Activated T-helper 17 cell treated with anti-CD3 and anti-CD28 coated beads, Interleukin-2, amount 50 U/mL, for 72 hours (primary cell): ENCODE results near the gene TADA3. TPM values are rescaled to one million over a fixed set of nuclear protein-coding genes. Genes with fewer than 3 reads are reported as not detected.

Experiments
- ATAC-seq: fragments of 150-1000 bp; cut with Tn5 transposase; replicated peaks from 2 replicates; pipeline ENCODE4 v1.10.0; 2021; ENCODE audit warnings: mild to moderate bottlenecking, moderate library complexity
- H3K27ac Mint-ChIP-seq: one replicate; pipeline ENCODE4 v1.8.0; 2022; ENCODE audit warnings: mixed read lengths
- H3K27me3 Mint-ChIP-seq: one replicate; pipeline ENCODE4 v1.8.0; 2022; ENCODE audit warnings: mixed read lengths
- H3K36me3 Mint-ChIP-seq: one replicate; pipeline ENCODE4 v1.8.0; 2022; ENCODE audit warnings: low read depth, mild to moderate bottlenecking, mixed read lengths
- H3K4me1 Mint-ChIP-seq: one replicate; pipeline ENCODE4 v1.8.0; 2022; ENCODE audit warnings: mixed read lengths
- H3K4me3 Mint-ChIP-seq: one replicate; pipeline ENCODE4 v1.8.0; 2022; ENCODE audit warnings: mild to moderate bottlenecking, mixed read lengths
- H3K9me3 Mint-ChIP-seq: one replicate; pipeline ENCODE4 v1.8.0; 2022; ENCODE audit warnings: mixed read lengths
- total RNA-seq, 2 donors: library from RNA; stranded (reverse); gene quantifications; one replicate each; pipeline ENCODE4 v1.2.3, GENCODE V29; 2022

The TADA3 gene
- total RNA-seq, 2 donors from 2014 or later = 77.8 to 81.9 TPM

GRCh38 chr3:9803494-9803893, 11.2 kb upstream of the TADA3 start:
- Mint-ChIP-seq H3K36me3 (peaks cover 98% of the 10 kb centered on the region), H3K9me3 (no peaks in the 10 kb centered on the region), H3K4me1 (peaks cover 16% of the 10 kb centered on the region), H3K27me3 (no peaks in the 10 kb centered on the region), H3K4me3 (no peak overlapping the region), H3K27ac (peak overlapping the region; percentile 74)
- no peak for ATAC-seq

- no peak overlapping the region for H3K27ac Mint-ChIP-seq
- H3K27me3 Mint-ChIP-seq = no peaks in the 10 kb centered on the region
- no peak overlapping the region for H3K4me3 Mint-ChIP-seq
- peaks cover 8% of the 10 kb centered on the region for H3K4me1 Mint-ChIP-seq
- H3K36me3 Mint-ChIP-seq = peaks cover 100% of the 10 kb centered on the region
- ATAC-seq = no peak
- H3K9me3 Mint-ChIP-seq = no peaks in the 10 kb centered on the region
Measured at GRCh38 chr3:9800529-9800928, 8.3 kb upstream of the TADA3 start.

- Mint-ChIP-seq H3K4me3 (no peak overlapping the region), H3K27me3 (no peaks in the 10 kb centered on the region), H3K27ac (peak overlapping the region; percentile 62), H3K9me3 (no peaks in the 10 kb centered on the region), H3K36me3 (peaks cover 100% of the 10 kb centered on the region), H3K4me1 (peaks cover 11% of the 10 kb centered on the region)
- ATAC-seq = no peak
Measured at GRCh38 chr3:9797196-9797945, 5.1 kb upstream of the TADA3 start.

GRCh38 chr3:9795207-9795606, 2.9 kb upstream of the TADA3 start:
- peaks cover 24% of the 10 kb centered on the region for H3K4me1 Mint-ChIP-seq
- no peaks in the 10 kb centered on the region for H3K27me3 Mint-ChIP-seq
- peaks cover 100% of the 10 kb centered on the region for H3K36me3 Mint-ChIP-seq
- peak overlapping the region; percentile 98 for H3K27ac Mint-ChIP-seq
- H3K4me3 Mint-ChIP-seq = peak overlapping the region; percentile 94
- no peak for ATAC-seq
- H3K9me3 Mint-ChIP-seq = no peaks in the 10 kb centered on the region

- Mint-ChIP-seq H3K27ac (peak overlapping the region; percentile 98), H3K4me3 (peak overlapping the region; percentile 94), H3K4me1 (peaks cover 31% of the 10 kb centered on the region), H3K9me3 (no peaks in the 10 kb centered on the region), H3K36me3 (peaks cover 100% of the 10 kb centered on the region), H3K27me3 (no peaks in the 10 kb centered on the region)
- ATAC-seq = no peak
Measured at GRCh38 chr3:9794400-9794799, 2.1 kb upstream of the TADA3 start.

GRCh38 chr3:9793161-9793781, 998 bp upstream of the TADA3 start:
- H3K36me3 Mint-ChIP-seq = peaks cover 98% of the 10 kb centered on the region
- peak overlapping the region; percentile 94 for H3K4me3 Mint-ChIP-seq
- no peaks in the 10 kb centered on the region for H3K27me3 Mint-ChIP-seq
- peak overlapping the region; percentile 98 for H3K27ac Mint-ChIP-seq
- peaks cover 35% of the 10 kb centered on the region for H3K4me1 Mint-ChIP-seq
- H3K9me3 Mint-ChIP-seq = no peaks in the 10 kb centered on the region
- ATAC-seq = peak; percentile 23

GRCh38 chr3:9791790-9792404, 376 bp downstream of the TADA3 start:
- H3K27ac Mint-ChIP-seq = peak overlapping the region; percentile 98
- H3K9me3 Mint-ChIP-seq = no peaks in the 10 kb centered on the region
- H3K36me3 Mint-ChIP-seq = peaks cover 97% of the 10 kb centered on the region
- H3K27me3 Mint-ChIP-seq = no peaks in the 10 kb centered on the region
- H3K4me1 Mint-ChIP-seq = peaks cover 43% of the 10 kb centered on the region
- H3K4me3 Mint-ChIP-seq = peak overlapping the region; percentile 94
- no peak for ATAC-seq

GRCh38 chr3:9791127-9791526, 1.1 kb downstream of the TADA3 start:
- ATAC-seq = no peak
- Mint-ChIP-seq H3K27me3 (no peaks in the 10 kb centered on the region), H3K4me1 (peaks cover 43% of the 10 kb centered on the region), H3K9me3 (no peaks in the 10 kb centered on the region), H3K4me3 (peak overlapping the region; percentile 94), H3K27ac (peak overlapping the region; percentile 70), H3K36me3 (peaks cover 97% of the 10 kb centered on the region)

- Mint-ChIP-seq H3K27me3 (no peaks in the 10 kb centered on the region), H3K9me3 (no peaks in the 10 kb centered on the region), H3K36me3 (peaks cover 97% of the 10 kb centered on the region), H3K4me1 (peaks cover 32% of the 10 kb centered on the region), H3K4me3 (peak overlapping the region; percentile 62), H3K27ac (peak overlapping the region; percentile 77)
- ATAC-seq = peak; percentile 53
Measured at GRCh38 chr3:9787714-9788113, 4.6 kb downstream of the TADA3 start.

GRCh38 chr3:9786825-9787669, 5.2 kb downstream of the TADA3 start:
- H3K27ac Mint-ChIP-seq = peak overlapping the region; percentile 77
- ATAC-seq = no peak
- peaks cover 32% of the 10 kb centered on the region for H3K4me1 Mint-ChIP-seq
- peaks cover 97% of the 10 kb centered on the region for H3K36me3 Mint-ChIP-seq
- H3K4me3 Mint-ChIP-seq = peak overlapping the region; percentile 62
- no peaks in the 10 kb centered on the region for H3K27me3 Mint-ChIP-seq
- H3K9me3 Mint-ChIP-seq = no peaks in the 10 kb centered on the region

GRCh38 chr3:9786209-9786739, 6.0 kb downstream of the TADA3 start:
- H3K9me3 Mint-ChIP-seq = no peaks in the 10 kb centered on the region
- no peak for ATAC-seq
- peak overlapping the region; percentile 54 for H3K27ac Mint-ChIP-seq
- H3K27me3 Mint-ChIP-seq = no peaks in the 10 kb centered on the region
- no peak overlapping the region for H3K4me3 Mint-ChIP-seq
- peaks cover 28% of the 10 kb centered on the region for H3K4me1 Mint-ChIP-seq
- peaks cover 97% of the 10 kb centered on the region for H3K36me3 Mint-ChIP-seq

- Mint-ChIP-seq H3K4me3 (no peak overlapping the region), H3K4me1 (peaks cover 27% of the 10 kb centered on the region), H3K27me3 (no peaks in the 10 kb centered on the region), H3K9me3 (no peaks in the 10 kb centered on the region), H3K27ac (no peak overlapping the region), H3K36me3 (peaks cover 97% of the 10 kb centered on the region)
- no peak for ATAC-seq
Measured at GRCh38 chr3:9785602-9786001, 6.7 kb downstream of the TADA3 start.

GRCh38 chr3:9784965-9785364, 7.3 kb downstream of the TADA3 start:
- no peaks in the 10 kb centered on the region for H3K27me3 Mint-ChIP-seq
- H3K4me1 Mint-ChIP-seq = peaks cover 25% of the 10 kb centered on the region
- no peak for ATAC-seq
- no peaks in the 10 kb centered on the region for H3K9me3 Mint-ChIP-seq
- H3K27ac Mint-ChIP-seq = no peak overlapping the region
- no peak overlapping the region for H3K4me3 Mint-ChIP-seq
- H3K36me3 Mint-ChIP-seq = peaks cover 97% of the 10 kb centered on the region

- Mint-ChIP-seq H3K4me1 (peaks cover 19% of the 10 kb centered on the region), H3K36me3 (peaks cover 97% of the 10 kb centered on the region), H3K4me3 (no peak overlapping the region), H3K27me3 (no peaks in the 10 kb centered on the region), H3K27ac (no peak overlapping the region), H3K9me3 (no peaks in the 10 kb centered on the region)
- no peak for ATAC-seq
Measured at GRCh38 chr3:9783954-9784353, 8.3 kb downstream of the TADA3 start.
